ENCODE measurements around the gene GNB1. TPM values are rescaled to one million over a fixed set of nuclear protein-coding genes. Genes with fewer than 3 reads are reported as not detected.

GNB1 gene
- total and polyA plus RNA-seq, 2 experiments from 2014 or later, result 134 to 175 TPM

GRCh38 chr1:1938613-1939295 is 47.9 kb upstream of the GNB1 start:
- Histone ChIP-seq H3K9me3 (ENCODE audit: low read depth) (no peaks in the 10 kb centered on the region), H3K27me3 (no peaks in the 10 kb centered on the region), H3K9me2 (replicated peaks; ENCODE audit: insufficient read depth) (no peaks in the 10 kb centered on the region), H4K20me1 (ENCODE audit: insufficient read depth, poor library complexity, severe bottlenecking) (no peaks in the 10 kb centered on the region), H3K79me2 (no peaks in the 10 kb centered on the region), H3K4me3 (no peak overlapping the region), H2AFZ (no peak overlapping the region), H3K27ac (no peak overlapping the region), H3K4me2 (no peak overlapping the region), H3K4me1 (ENCODE audit: insufficient read depth) (no peaks in the 10 kb centered on the region), H3K36me3 (replicated peaks; ENCODE audit: insufficient read depth, low read depth) (no peaks in the 10 kb centered on the region)
- DNase-seq (ENCODE audit: low spot score), result no peak
- 87% methylated on average over 24 of the region's 24 CpGs for WGBS (ENCODE audit: low lambda C conversion rate, missing lambda C conversion rate)
- TF ChIP-seq CTCF (IDR thresholded peaks at IDR 0.05; ENCODE audit: poor library complexity) (no peak), EZH2phosphoT487 (IDR thresholded peaks at IDR 0.05; ENCODE audit: low read depth, severe bottlenecking, unreplicated experiment) (no peak), EZH2 (IDR thresholded peaks at IDR 0.05; ENCODE audit: borderline replicate concordance) (no peak)

GRCh38 chr1:1938276-1938573 is 47.3 kb upstream of the GNB1 start:
- Histone ChIP-seq H3K27me3 (no peaks in the 10 kb centered on the region), H3K9me3 (ENCODE audit: low read depth) (no peaks in the 10 kb centered on the region), H3K9me2 (replicated peaks; ENCODE audit: insufficient read depth) (no peaks in the 10 kb centered on the region), H2AFZ (no peak overlapping the region), H3K4me1 (ENCODE audit: insufficient read depth) (no peaks in the 10 kb centered on the region), H3K79me2 (no peaks in the 10 kb centered on the region), H3K4me2 (no peak overlapping the region), H3K27ac (no peak overlapping the region), H3K4me3 (no peak overlapping the region), H4K20me1 (ENCODE audit: insufficient read depth, poor library complexity, severe bottlenecking) (no peaks in the 10 kb centered on the region), H3K36me3 (replicated peaks; ENCODE audit: insufficient read depth, low read depth) (no peaks in the 10 kb centered on the region)
- WGBS (ENCODE audit: low lambda C conversion rate, missing lambda C conversion rate), result 79% methylated on average over 6 of the region's 6 CpGs
- DNase-seq (ENCODE audit: low spot score), result no peak
- TF ChIP-seq CTCF (IDR thresholded peaks at IDR 0.05; ENCODE audit: poor library complexity) (no peak), EZH2phosphoT487 (IDR thresholded peaks at IDR 0.05; ENCODE audit: low read depth, severe bottlenecking, unreplicated experiment) (no peak), EZH2 (IDR thresholded peaks at IDR 0.05; ENCODE audit: borderline replicate concordance) (no peak)

- peak; percentile 1 for DNase-seq (ENCODE audit: low spot score)
- no peaks in the 10 kb centered on the region for H4K20me1 ChIP-seq (ENCODE audit: insufficient read depth, poor library complexity, severe bottlenecking)
- H3K36me3 ChIP-seq (replicated peaks; ENCODE audit: insufficient read depth, low read depth), result no peaks in the 10 kb centered on the region
- H3K27me3 ChIP-seq, result no peaks in the 10 kb centered on the region
- H3K79me2 ChIP-seq, result no peaks in the 10 kb centered on the region
- H3K4me3 ChIP-seq, result no peak overlapping the region
- no peaks in the 10 kb centered on the region for H3K9me2 ChIP-seq (replicated peaks; ENCODE audit: insufficient read depth)
- no peaks in the 10 kb centered on the region for H3K9me3 ChIP-seq (ENCODE audit: low read depth)
- no peaks in the 10 kb centered on the region for H3K4me1 ChIP-seq (ENCODE audit: insufficient read depth)
- no peak overlapping the region for H3K4me2 ChIP-seq
- 91% methylated on average over 16 of the region's 16 CpGs for WGBS (ENCODE audit: low lambda C conversion rate, missing lambda C conversion rate)
- H2AFZ ChIP-seq, result no peak overlapping the region
- H3K27ac ChIP-seq, result no peak overlapping the region
- TF ChIP-seq EZH2 (IDR thresholded peaks at IDR 0.05; ENCODE audit: borderline replicate concordance), result no peak
- no peak for TF ChIP-seq CTCF (IDR thresholded peaks at IDR 0.05; ENCODE audit: poor library complexity)
- no peak for TF ChIP-seq EZH2phosphoT487 (IDR thresholded peaks at IDR 0.05; ENCODE audit: low read depth, severe bottlenecking, unreplicated experiment)
These were observed 46.8 kb upstream of the GNB1 start for GRCh38 chr1:1937549-1938275.
